ENCODE results near the gene HS3ST4. TPM values are rescaled to one million over a fixed set of nuclear protein-coding genes. Genes with fewer than 3 reads are reported as not detected.

The HS3ST4 gene
- total and polyA plus RNA-seq, 5 experiments from 2014 or later, result not detected

DNA sequence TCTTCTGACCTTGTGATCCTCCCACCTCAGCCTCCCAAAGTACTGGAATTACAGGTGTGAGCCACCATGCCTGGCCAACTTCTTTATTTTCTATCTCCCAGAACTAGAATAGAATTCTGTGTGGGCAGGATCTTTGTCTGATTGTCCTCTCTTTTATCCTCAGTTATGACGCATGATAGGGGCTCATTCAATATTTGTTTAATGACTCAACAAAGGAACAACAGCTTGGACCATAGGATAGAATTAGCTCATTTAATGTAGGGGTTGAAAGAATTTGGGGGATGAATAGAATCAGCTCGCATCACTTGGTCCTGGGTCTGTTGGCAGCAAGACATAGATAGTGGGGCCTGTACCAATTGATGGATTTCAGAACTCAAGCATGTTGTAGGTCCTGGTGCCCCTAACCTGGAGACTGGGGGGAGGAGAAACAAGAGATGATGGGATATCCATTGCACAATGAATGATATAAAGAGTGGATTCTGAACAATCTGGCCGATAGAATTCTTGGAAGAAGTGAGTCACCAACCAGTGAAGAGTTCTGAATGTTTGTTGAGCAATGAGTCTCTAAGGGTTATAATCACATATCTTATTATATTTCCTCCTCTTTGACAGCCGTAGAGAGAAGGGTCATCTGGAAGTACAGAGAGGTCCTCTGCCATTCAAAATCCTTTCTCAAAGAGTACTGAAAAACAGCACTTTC is 250.2 kb downstream of the HS3ST4 start:
- no peaks in the 10 kb centered on the region for H3K36me3 Mint-ChIP-seq
- H3K4me1 Mint-ChIP-seq, result no peaks in the 10 kb centered on the region
- ATAC-seq (no peak), DNase-seq (no peak)
- H3K27ac Mint-ChIP-seq, result no peak overlapping the region
- H3K9me3 Mint-ChIP-seq, result peaks cover 0 to 14% (median 0%) of the 10 kb centered on the region in 9 donors
- POLR2A ChIA-PET, result no interaction called here
- H3K27me3 Mint-ChIP-seq, result peaks cover 0 to 4% (median 3%) of the 10 kb centered on the region in 5 donors
- no peak overlapping the region for H3K4me3 Mint-ChIP-seq

DNA sequence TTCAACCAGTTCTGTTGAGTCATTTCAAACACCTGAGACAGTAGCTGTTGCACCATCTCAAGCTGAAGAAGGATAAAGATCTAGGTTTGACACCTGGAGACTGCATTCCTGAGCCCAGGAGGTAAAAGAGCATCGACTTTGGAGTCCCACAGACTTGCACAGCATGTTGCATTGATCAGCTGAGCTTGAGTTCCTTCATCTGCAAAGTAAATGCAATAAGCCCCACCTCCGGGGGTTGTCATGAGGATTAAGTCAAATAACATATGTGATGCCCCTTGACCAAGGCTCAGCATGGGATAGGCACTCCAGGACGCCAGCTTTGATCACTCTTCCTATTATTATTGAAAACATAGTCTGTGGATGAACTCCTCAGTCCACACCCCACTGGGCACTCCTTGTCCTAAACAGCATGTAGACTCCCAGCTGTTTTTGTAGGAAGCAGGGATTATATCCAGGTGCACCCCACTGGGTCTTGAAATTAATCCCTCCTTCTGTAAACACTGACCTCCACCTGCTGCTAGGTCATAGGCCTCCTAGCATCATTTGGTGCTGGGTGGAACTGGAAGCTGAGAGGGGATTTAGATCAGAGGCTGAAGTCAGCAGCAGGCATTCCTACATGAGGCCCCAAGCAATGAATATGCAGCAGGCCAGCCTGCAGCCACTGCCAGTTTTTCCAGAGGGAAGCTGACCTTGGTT is 259.0 kb downstream of the HS3ST4 start:
- Mint-ChIP-seq H3K4me3 (no peak overlapping the region), H3K4me1 (no peaks in the 10 kb centered on the region), H3K27ac (no peak overlapping the region), H3K36me3 (no peaks in the 10 kb centered on the region), H3K27me3 (peaks cover 0 to 9% (median 0%) of the 10 kb centered on the region in 5 donors), H3K9me3 (peaks cover 0 to 13% (median 0%) of the 10 kb centered on the region in 9 donors)
- POLR2A ChIA-PET, result no interaction called here
- DNase-seq (no peak), ATAC-seq (no peak)

DNA sequence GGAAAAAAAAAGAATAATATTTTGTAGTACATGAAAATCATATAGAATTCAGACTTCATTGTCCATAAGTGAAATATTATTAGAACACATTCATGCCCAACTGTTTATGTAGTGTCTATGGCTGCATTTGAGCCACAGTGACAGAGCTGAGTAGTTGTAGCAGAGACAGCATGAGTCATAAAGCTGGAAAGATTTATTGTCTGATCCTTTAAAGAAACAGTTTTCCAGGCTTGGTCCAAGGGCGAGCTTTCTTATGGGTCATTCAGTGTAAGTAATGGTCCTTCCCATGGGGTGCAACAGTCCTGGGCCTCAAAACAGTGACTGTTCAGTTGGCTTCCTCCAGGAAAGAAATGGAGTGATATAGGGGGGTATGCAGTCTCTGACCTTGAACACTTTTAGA is 260.2 kb downstream of the HS3ST4 start:
- ATAC-seq, result no peak
- Mint-ChIP-seq H3K36me3 (no peaks in the 10 kb centered on the region), H3K9me3 (peaks cover 0 to 11% (median 0%) of the 10 kb centered on the region in 9 donors), H3K27me3 (peaks cover 1 to 9% (median 3%) of the 10 kb centered on the region in 5 donors), H3K4me1 (no peaks in the 10 kb centered on the region), H3K4me3 (no peak overlapping the region), H3K27ac (no peak overlapping the region)
- no peak for DNase-seq
- POLR2A ChIA-PET, result no interaction called here

DNA sequence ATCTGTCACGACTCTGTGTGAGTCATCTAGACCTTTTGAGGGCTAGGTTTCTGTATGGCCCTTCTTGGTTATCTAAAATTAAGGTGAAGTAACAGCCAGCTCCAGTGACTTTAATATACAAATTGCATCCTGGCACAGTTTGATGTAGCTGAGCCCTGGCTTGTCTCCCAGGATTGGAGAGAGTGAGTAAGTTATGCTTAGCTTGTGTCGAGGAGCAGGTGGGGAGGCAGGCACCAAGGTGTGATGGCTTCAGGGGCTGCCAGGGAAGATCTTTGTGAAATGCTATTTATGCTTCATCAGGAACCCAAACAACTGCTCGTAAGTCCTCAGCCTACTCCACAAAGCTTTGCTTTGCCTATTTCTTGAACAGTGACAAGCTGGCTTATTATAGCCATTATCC is 261.2 kb downstream of the HS3ST4 start:
- Mint-ChIP-seq H3K9me3 (peaks cover 0 to 11% (median 0%) of the 10 kb centered on the region in 9 donors), H3K4me3 (no peak overlapping the region)

DNA sequence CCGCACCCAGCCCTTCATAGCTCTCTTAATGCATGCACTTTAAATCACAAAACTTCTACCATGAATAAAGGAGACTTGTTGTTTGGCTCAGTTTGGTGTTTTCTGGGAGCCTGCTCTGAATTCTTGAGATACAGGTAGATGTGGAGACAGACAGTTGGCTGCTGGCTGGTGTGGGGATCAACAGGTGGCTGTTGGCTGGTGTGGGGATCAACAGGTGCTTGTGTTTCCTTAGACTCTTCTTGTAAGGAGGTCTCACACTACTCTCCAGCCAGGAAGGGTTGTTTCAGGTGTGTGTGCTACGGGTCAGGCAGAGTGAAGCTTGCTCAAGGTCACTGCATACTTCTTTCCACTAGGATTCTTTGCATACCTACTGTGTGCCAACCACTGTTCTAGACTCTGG is 265.9 kb downstream of the HS3ST4 start:
- Mint-ChIP-seq H3K9me3 (peaks cover 0 to 11% (median 0%) of the 10 kb centered on the region in 9 donors), H3K27ac (no peak overlapping the region), H3K4me3 (no peak overlapping the region), H3K27me3 (peaks cover 4 to 25% (median 9%) of the 10 kb centered on the region in 5 donors), H3K4me1 (no peaks in the 10 kb centered on the region), H3K36me3 (no peaks in the 10 kb centered on the region)
- ATAC-seq (no peak), DNase-seq (no peak)
- POLR2A ChIA-PET, result no interaction called here

More for the DNA sequence above, 261.2 kb downstream of the HS3ST4 start:
- POLR2A ChIA-PET, result no interaction called here
- Mint-ChIP-seq H3K36me3 (no peaks in the 10 kb centered on the region), H3K27ac (no peak overlapping the region), H3K27me3 (peaks cover 1 to 18% (median 3%) of the 10 kb centered on the region in 5 donors), H3K4me1 (no peaks in the 10 kb centered on the region)
- DNase-seq (no peak), ATAC-seq (no peak)

DNA sequence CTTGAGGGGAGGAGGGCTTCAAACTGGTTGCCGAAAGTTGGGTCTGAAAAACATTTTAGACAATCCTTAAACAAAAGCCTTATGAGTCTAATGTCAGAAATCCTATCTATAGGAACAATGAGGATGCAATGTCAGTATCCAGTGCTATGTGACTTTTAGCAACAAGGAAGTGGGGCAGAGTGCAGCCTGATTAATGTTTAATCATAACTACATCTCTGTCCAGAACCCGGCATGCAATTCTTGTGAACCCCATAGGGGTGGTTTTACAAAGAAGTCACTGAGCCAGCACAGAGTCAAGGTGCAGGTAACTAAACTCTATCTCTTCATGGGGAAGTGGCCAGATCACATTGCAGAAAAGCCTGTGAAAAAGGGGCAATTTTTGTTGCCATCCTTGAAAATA is 267.5 kb downstream of the HS3ST4 start:
- Mint-ChIP-seq H3K36me3 (no peaks in the 10 kb centered on the region), H3K27ac (no peak overlapping the region), H3K27me3 (peaks cover 4 to 25% (median 6%) of the 10 kb centered on the region in 5 donors), H3K4me1 (no peaks in the 10 kb centered on the region), H3K4me3 (no peak overlapping the region), H3K9me3 (peaks cover 0 to 4% (median 0%) of the 10 kb centered on the region in 9 donors)
- POLR2A ChIA-PET, result no interaction called here
- ATAC-seq (no peak), DNase-seq (no peak)

DNA sequence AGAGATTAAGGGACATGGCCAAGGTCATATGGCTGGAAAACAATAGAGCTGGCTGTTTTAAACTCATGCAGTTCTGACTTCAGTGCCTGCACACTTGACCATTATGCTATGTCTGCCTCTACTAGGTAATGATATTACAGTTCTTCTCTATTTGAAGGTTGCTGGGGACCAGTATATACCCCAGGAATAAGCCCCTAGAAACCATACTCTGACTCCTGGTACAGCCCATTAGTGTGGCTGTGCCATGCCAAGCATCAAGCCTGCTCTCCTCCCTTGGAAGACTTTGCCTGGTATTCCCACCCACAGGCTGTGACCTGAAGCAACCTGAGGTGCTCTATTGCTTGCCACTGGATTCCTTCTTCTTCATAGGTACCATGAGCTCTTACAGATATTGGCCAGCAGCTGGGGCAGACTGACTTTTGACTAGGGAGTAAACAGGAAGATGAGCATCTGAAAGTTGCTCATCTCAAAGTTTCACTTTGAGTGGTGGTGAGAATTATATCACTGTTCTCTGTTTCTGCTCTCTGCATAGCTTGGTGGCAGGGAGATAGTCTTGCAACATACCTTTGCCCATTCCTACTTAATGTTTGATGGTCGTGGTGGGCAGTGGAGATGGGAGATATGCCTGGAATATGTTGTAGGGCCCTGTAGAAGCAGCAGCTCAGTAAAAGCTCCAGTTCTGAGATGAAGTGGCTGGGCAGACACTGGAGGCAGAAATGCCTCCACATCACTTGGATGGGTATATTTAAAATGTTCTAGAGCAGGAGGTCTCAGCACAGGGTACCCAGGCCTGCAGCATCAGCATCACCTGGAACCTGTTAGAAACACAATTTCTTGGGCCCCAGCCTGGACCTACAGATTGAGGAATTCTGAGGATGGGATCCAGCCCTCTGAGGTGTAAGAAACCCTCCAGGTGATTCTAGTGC is 274.7 kb downstream of the HS3ST4 start:
- ATAC-seq, result no peak
- H3K9me3 Mint-ChIP-seq, result no peaks in the 10 kb centered on the region
- POLR2A ChIA-PET, result no interaction called here
- H3K4me3 Mint-ChIP-seq, result no peak overlapping the region
- H3K36me3 Mint-ChIP-seq, result no peaks in the 10 kb centered on the region
- no peaks in the 10 kb centered on the region for H3K4me1 Mint-ChIP-seq
- H3K27ac Mint-ChIP-seq, result no peak overlapping the region
- no peak for DNase-seq
- H3K27me3 Mint-ChIP-seq, result peaks cover 0 to 4% (median 0%) of the 10 kb centered on the region in 5 donors

DNA sequence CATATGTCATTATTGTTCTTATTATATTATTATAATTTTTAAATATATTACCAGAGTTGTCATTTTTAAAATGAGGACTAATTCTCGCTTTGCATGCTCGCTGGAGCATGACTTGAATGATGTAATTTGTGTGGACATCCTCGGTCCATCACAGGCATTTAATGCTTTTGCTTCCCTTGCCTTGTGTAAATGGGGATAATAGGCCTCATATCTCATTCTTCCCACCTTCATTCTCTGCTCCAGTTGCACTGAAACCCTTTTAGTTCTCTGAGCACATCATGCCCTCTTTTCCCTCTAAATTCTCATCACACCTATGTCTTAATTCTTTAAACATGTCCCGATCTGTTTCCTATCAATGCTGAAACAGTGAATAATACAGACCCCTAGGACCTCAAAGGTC is 285.4 kb downstream of the HS3ST4 start:
- POLR2A ChIA-PET, result no interaction called here
- no peak for DNase-seq
- Mint-ChIP-seq H3K9me3 (peaks cover 0 to 9% (median 0%) of the 10 kb centered on the region in 9 donors), H3K4me3 (no peak overlapping the region), H3K4me1 (no peaks in the 10 kb centered on the region), H3K36me3 (no peaks in the 10 kb centered on the region), H3K27ac (no peak overlapping the region), H3K27me3 (peaks cover 0 to 21% (median 4%) of the 10 kb centered on the region in 5 donors)
- ATAC-seq, result no peak

DNA sequence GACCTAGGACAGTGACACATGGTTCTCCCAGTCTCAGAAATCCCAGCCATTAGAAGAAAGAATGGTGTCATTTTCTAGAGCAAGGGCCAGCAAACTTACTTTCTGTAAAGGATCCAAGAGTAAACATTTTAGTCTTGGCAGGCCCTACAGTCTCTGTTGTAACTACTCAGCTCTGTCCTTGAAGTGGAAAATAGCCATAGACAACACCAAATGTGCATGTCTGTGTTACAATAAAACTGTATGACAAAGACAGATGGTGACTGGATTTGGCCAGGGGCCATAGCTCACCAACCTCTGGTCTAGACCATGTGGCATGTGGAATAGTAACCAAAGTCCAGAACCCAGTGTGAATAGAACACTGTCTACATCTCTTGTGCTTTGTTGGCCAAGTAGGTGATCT is 286.5 kb downstream of the HS3ST4 start:
- no peak overlapping the region for H3K4me3 Mint-ChIP-seq
- POLR2A ChIA-PET, result no interaction called here
- H3K9me3 Mint-ChIP-seq, result peaks cover 0 to 9% (median 0%) of the 10 kb centered on the region in 9 donors
- H3K36me3 Mint-ChIP-seq, result no peaks in the 10 kb centered on the region
- no peak overlapping the region for H3K27ac Mint-ChIP-seq
- no peaks in the 10 kb centered on the region for H3K4me1 Mint-ChIP-seq
- ATAC-seq (no peak), DNase-seq (no peak)
- H3K27me3 Mint-ChIP-seq, result peaks cover 0 to 21% (median 4%) of the 10 kb centered on the region in 5 donors

DNA sequence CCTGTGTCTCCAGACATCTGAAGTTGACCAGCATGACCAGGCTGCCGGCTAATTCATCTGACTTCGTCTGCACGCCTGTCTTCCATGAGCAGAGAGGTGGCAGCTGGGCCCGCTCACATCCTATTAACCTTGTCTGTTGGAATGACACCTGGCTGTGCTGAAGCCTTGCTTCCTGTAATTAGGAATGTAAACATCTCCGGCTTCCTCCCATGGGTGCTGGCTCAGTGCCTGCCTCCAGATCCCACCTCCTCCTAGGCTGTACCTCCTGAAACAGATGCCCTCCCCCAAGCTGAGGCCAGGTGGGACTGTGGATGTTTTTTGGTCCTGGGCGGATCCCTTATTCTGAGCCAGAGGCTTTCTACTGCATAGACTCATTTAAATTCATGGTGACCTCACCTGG is 296.3 kb downstream of the HS3ST4 start:
- ATAC-seq (no peak), DNase-seq (no peak)
- H3K27me3 Mint-ChIP-seq, result peaks cover 0 to 29% (median 7%) of the 10 kb centered on the region in 5 donors
- POLR2A ChIA-PET, result no interaction called here
- H3K36me3 Mint-ChIP-seq, result no peaks in the 10 kb centered on the region
- no peaks in the 10 kb centered on the region for H3K4me1 Mint-ChIP-seq
- H3K9me3 Mint-ChIP-seq, result peaks cover 0 to 12% (median 0%) of the 10 kb centered on the region in 9 donors
- no peak overlapping the region for H3K4me3 Mint-ChIP-seq
- H3K27ac Mint-ChIP-seq, result no peak overlapping the region

DNA sequence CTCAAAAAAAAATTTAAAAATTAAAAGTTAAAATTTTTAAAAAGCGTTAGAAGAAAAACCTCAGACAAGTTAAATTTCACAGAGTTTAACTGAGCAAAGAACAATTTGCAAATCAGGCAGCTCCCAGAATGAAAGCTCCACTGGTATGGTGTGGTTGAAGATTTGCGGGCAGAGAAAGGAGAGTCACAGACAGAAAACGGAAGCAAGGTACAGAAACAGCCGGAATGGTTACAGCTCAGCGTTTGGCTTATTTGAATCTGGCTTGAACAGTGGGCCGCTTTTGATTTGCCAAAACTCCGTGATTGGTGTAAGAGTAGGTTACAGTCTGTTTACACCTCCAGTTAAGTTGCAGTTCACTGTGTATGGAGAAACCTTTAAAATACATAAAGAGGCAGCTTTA is 297.1 kb downstream of the HS3ST4 start:
- POLR2A ChIA-PET, result no interaction called here
- DNase-seq, result no peak
- Mint-ChIP-seq H3K9me3 (peaks cover 0 to 12% (median 0%) of the 10 kb centered on the region in 9 donors), H3K27ac (no peak overlapping the region), H3K36me3 (no peaks in the 10 kb centered on the region), H3K27me3 (peaks cover 0 to 29% (median 7%) of the 10 kb centered on the region in 5 donors), H3K4me3 (no peak overlapping the region), H3K4me1 (no peaks in the 10 kb centered on the region)
- ATAC-seq, result no peak

DNA sequence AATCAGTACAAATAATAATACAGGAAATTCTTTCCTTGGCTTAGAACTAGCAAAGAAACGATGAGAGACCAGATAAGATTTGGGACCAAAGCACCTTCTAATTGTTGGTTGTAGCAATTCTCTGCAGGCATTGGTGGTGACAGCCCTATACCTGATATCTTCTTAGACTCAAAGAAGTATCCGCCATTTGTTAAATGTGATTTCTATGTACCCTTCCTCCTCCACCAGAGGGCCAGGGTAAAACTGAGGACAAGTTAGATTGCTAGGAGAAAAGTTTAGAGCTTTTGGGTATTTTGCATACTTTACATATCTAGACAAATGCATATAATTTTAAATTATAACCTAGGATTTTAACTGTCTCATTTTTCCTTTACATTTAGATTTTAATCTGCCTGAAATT is 304.3 kb downstream of the HS3ST4 start:
- Mint-ChIP-seq H3K27ac (no peak overlapping the region), H3K4me1 (no peaks in the 10 kb centered on the region), H3K9me3 (peaks cover 0 to 11% (median 5%) of the 10 kb centered on the region in 9 donors), H3K4me3 (no peak overlapping the region), H3K27me3 (peaks cover 0 to 27% (median 2%) of the 10 kb centered on the region in 5 donors), H3K36me3 (peaks cover 0 to 4% (median 0%) of the 10 kb centered on the region in 3 donors)
- POLR2A ChIA-PET, result no interaction called here
- ATAC-seq, result no peak
- no peak for DNase-seq

DNA sequence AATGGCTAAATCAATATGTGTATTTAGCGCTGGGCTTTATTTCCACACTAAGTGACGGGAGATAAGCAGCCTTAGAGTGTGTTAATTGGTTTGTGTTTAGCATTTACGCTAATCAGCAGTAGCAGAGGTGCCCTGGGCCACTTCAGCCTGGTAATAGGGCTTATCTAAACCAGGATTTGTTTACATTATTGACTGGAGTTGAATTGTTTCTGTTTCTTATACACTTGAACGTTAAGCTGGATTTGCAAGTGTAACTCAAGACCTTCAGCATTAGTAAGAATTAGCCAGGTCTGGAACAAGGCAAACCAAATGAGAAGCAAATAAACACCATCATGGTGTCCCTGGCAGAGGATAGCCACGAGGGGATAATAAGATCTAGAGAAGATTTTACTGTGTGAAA is 313.6 kb downstream of the HS3ST4 start:
- no peak for DNase-seq
- ATAC-seq, result no peak
- Mint-ChIP-seq H3K27me3 (peaks cover 7 to 52% (median 19%) of the 10 kb centered on the region in 5 donors), H3K4me1 (no peaks in the 10 kb centered on the region), H3K36me3 (peaks cover 0 to 18% (median 0%) of the 10 kb centered on the region in 3 donors), H3K27ac (peak overlapping the region in 1 of 10 donors; percentile 35), H3K9me3 (peaks cover 0 to 42% (median 28%) of the 10 kb centered on the region in 9 donors), H3K4me3 (no peak overlapping the region)
- POLR2A ChIA-PET, result no interaction called here
